H1 (cell line): ENCODE data around the gene OLFM2.

Source experiments
- CHD7 ChIP-seq: fragments of 300-600 bp; sonication (generic); IDR thresholded peaks from 2 replicates; pipeline ENCODE4 v1.7.1; 2012; ENCODE audit warnings: low read length, moderate library complexity, mild to moderate bottlenecking, inconsistent platforms; ENCODE audit not compliant: insufficient replicate concordance
- CTCF ChIP-seq, 3 experiments: IDR thresholded peaks; 1 replicate in 2 of 3; 2 replicates in 1 of 3; pipeline versions ENCODE4 v1.5.1 to v1.6.1; 2011; ENCODE audit warnings: low read length in 3 of 3, mild to moderate bottlenecking in 3 of 3, inconsistent platforms in 2 of 3, low read depth in 1 of 3, moderate library complexity in 1 of 3; ENCODE audit not compliant: insufficient read depth in 1 of 3; ENCODE audit errors: control extremely low read depth in 1 of 3
- SP2 ChIP-seq: IDR thresholded peaks from 2 replicates; pipeline ENCODE4 v1.6.1; 2012; ENCODE audit warnings: mild to moderate bottlenecking, low read length, inconsistent platforms
- TBP ChIP-seq: IDR thresholded peaks from 2 replicates; pipeline ENCODE4 v1.6.1; 2011; ENCODE audit warnings: low read depth, low read length, improper control_type of control experiment

GRCh38 chr19:9956956-9957355 lies 20.6 kb upstream of the OLFM2 start:
- TF ChIP-seq CHD7 = no peak
- no peak for TF ChIP-seq TBP
- no peak for TF ChIP-seq CTCF (IDR thresholded peaks at IDR 0.05; ENCODE audit: control extremely low read depth in 1 of 3, insufficient read depth in 1 of 3, low read depth in 1 of 3, low read length in 3 of 3)
- TF ChIP-seq SP2 = no peak
